Stomach (tissue), 9 donors: ENCODE results near the gene RAB6C. TPM values are rescaled to one million over a fixed set of nuclear protein-coding genes. Genes with fewer than 3 reads are reported as not detected.
"Not testable (repeated sequence)": the region's sequence is repeated elsewhere in the genome, so short reads cannot be mapped to it uniquely, and the experiment has no call there.

Source experiments
- DNase-seq, 2 donors: peaks; one replicate each; pipeline versions ENCODE4 v3.0.0 to v3.0.0-alpha.2; 2013 to 2019
- H3K27ac ChIP-seq, 5 donors: fragments of 200-600 bp in 4 of 5; sonication (generic) in 4 of 5; one replicate each; pipeline ENCODE4 v1.5.1; 2013 to 2019; ENCODE audit warnings: mild to moderate bottlenecking in 1 of 5, moderate library complexity in 1 of 5
- H3K27me3 ChIP-seq, 3 donors: fragments of 200-600 bp; sonication (generic); one replicate each; pipeline ENCODE4 v1.5.1; 2017 to 2019; ENCODE audit warnings: mixed run types in 1 of 3
- H3K36me3 ChIP-seq, 4 donors: fragments of 200-600 bp; sonication (generic); 1 replicate in 3 of 4; 2 replicates in 1 of 4; pipeline ENCODE4 v1.5.1; 2016 to 2019
- H3K4me1 ChIP-seq, 4 donors: fragments of 200-600 bp; sonication (generic); one replicate each; pipeline ENCODE4 v1.5.1; 2016 to 2019
- H3K4me3 ChIP-seq, 4 donors: fragments of 200-600 bp; sonication (generic) in 3 of 4; one replicate each; pipeline ENCODE4 v1.5.1; 2016 to 2019; ENCODE audit warnings: mild to moderate bottlenecking in 1 of 4
- H3K9me3 ChIP-seq, 4 donors: fragments of 200-600 bp; sonication (generic); one replicate each; pipeline ENCODE4 v1.5.1; 2016 to 2019
- CTCF ChIP-seq, 7 experiments: fragments of 450-650 bp in 4 of 7; fragments of 200-600 bp in 3 of 7; sonication (generic) in 3 of 7; IDR thresholded peaks; one replicate each; pipeline ENCODE4 v1.5.1; 2016 to 2019; ENCODE audit warnings: antibody characterized with exemption in 7 of 7, control low read depth in 2 of 7, mild to moderate bottlenecking in 1 of 7
- EP300 ChIP-seq: sonication (generic); formaldehyde crosslinking; IDR thresholded peaks from one replicate; pipeline ENCODE4 v1.6.1; 2017; ENCODE audit warnings: antibody characterized with exemption
- POLR2A ChIP-seq, 4 donors: fragments of 450-650 bp; IDR thresholded peaks; one replicate each; pipeline ENCODE4 v1.6.1; 2016; ENCODE audit warnings: antibody characterized with exemption in 4 of 4, control low read depth in 2 of 4, mild to moderate bottlenecking in 1 of 4, moderate library complexity in 1 of 4
- POLR2AphosphoS5 ChIP-seq, 3 donors: sonication (generic); formaldehyde crosslinking; IDR thresholded peaks; one replicate each; pipeline ENCODE4 v1.6.1; 2016; ENCODE audit warnings: antibody characterized with exemption in 3 of 3
- WGBS, 5 donors: extraction: QIAGEN DNeasy Blood & Tissue Kit in 3 of 5; methylation state at CpG; one replicate each; pipeline versions ENCODE4 v1.1.5 to v1.1.7; 2013 to 2018; 5-methylcytosine and 5-hydroxymethylcytosine counted together
- intact Hi-C: fragments of 100-400 bp; cut with DNase I; formaldehyde crosslinking; loops from one replicate; pipeline ENCODE4 v1.15.1; 2023; ENCODE audit warnings: low total_unique reads
- polyA plus RNA-seq, 3 donors: library from polyadenylated mRNA; stranded (reverse); fragments of 200-250 nt; gene quantifications; one replicate each; pipeline ENCODE4 v1.2.3, GENCODE V29; 2013
- total RNA-seq, 5 donors: library from RNA; depleted of rRNA; stranded (reverse); fragments of >200 nt; gene quantifications; one replicate each; pipeline versions ENCODE4 v1.1.0 to v1.2.3, GENCODE V29; 2014 to 2016
- donor health status: healthy with polysubstance abuse.
- donor health status: Bipolar disorder and iron deficiency.
- donor health status: healthy.

Gene RAB6C
- total and polyA plus RNA-seq, 8 donors: 0.18 TPM; not detected in 7

DNA sequence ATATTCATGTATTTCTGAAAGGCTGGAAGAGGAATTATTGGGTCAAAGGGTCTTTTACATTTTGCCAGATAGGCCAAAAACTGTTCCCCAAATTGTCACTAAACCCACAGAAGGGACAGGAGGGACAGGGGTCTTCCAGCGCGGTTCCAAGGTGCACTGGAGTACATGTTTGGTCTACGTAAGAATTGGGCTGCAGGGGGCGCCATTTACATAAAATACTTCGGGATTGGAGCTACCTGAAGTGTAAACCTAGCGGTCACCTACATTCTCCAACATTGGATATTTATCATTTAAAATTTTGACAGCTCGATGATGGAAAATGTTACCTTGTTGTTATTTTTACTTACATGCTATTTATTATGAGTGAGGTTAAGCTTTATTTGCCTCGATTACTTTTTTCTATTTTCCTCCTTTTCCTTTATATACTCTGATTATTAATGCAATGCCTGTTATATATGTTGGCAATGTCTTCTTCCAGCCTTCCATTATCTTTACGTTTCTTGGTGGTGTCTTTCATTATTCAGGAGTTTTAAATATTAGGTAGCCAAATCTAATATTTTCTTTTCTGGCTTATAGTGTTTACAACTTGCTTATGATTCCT lies 43.0 kb upstream of the RAB6C start:
- peak; percentile 70 to 85 for DNase-seq
- H3K9me3 ChIP-seq: no peaks in the 10 kb centered on the region
- intact Hi-C loops: no loop called here
- H3K4me1 ChIP-seq: peaks cover 0 to 6% (median 3%) of the 10 kb centered on the region in 4 donors
- no peak overlapping the region for H3K4me3 ChIP-seq
- no peak overlapping the region for H3K27ac ChIP-seq
- peaks cover 0 to 71% (median 14%) of the 10 kb centered on the region in 3 donors for H3K27me3 ChIP-seq
- 36 to 75% (median 71%) methylated on average over 9 of the region's 9 CpGs for whole genome bisulfite sequencing, 5 donors
- no peaks in the 10 kb centered on the region for H3K36me3 ChIP-seq
- TF ChIP-seq POLR2A (IDR thresholded peaks at IDR 0.05) (no peak), EP300 (no peak), POLR2AphosphoS5 (IDR thresholded peaks at IDR 0.05) (no peak), CTCF (IDR thresholded peaks at IDR 0.05) (peak in 1 of 7 experiments; percentile 35)

DNA sequence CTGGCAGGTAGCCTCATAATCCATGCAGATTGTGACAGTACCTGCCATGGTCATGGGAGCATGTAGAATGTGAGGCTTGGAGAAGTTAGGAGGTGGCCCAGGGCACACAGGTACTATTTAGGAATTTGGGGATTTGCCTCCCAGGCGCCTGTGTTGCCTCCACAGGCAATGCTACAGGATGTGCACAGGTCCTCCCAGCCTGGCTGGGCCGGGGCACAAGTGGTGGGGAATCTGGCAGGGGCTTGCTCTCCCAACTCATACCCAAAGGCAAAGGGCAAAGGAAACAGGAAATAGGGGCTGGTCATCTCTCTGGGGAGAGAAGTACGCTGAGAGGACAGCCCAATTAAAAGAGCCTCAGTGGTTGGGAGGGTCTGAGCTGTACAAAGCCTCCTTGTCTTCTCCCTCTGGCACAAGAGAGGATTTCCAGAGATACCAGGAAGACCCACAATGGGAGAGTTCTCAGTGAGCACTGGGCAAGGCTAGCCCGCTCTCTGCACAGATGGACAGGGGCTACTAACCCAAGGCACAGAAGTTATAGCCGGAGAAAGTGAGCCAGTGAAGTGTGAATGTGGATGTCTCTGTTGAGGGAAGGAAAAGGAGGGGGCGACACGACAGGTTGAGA lies 40.5 kb upstream of the RAB6C start:
- H3K4me1 ChIP-seq, H3K9me3 ChIP-seq, DNase-seq, H3K27ac ChIP-seq, H3K36me3 ChIP-seq, intact Hi-C loops, H3K4me3 ChIP-seq: not testable (repeated sequence)
- peaks cover 0 to 49% (median 6%) of the 10 kb centered on the region in 3 donors for H3K27me3 ChIP-seq
- WGBS, 5 donors: 68 to 83% (median 80%) methylated on average over 7 of the region's 7 CpGs

DNA sequence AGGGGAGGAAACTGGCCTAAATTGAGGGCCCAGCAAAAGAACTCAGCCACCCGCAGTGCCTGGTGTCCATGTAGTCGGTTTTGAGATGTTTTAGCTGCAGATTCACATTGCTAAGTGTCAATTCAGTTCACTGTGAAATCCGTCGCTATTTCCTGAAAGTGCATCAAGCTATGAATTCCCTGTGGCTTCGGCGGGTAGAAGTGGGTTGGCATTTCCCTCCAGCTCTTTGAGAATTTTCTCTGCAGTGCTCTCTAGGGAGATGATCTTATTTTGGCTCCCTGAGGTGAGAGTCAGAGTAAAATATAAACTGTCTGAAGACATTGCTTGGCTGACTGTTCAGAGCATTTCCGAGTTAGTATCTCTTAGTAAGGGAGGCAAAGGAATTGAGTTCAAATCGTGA lies 36.0 kb upstream of the RAB6C start:
- peaks cover 0 to 28% (median 0%) of the 10 kb centered on the region in 3 donors for H3K27me3 ChIP-seq
- H3K36me3 ChIP-seq, H3K9me3 ChIP-seq, H3K4me3 ChIP-seq, H3K4me1 ChIP-seq, intact Hi-C loops, H3K27ac ChIP-seq, DNase-seq: not testable (repeated sequence)
- 65 to 84% (median 79%) methylated on average over 7 to 8 of the region's 8 CpGs for WGBS, 5 donors

GRCh38 chr2:129945557-129945956 lies 33.9 kb upstream of the RAB6C start:
- Histone ChIP-seq H3K27me3 (peaks cover 0 to 18% (median 0%) of the 10 kb centered on the region in 3 donors), H3K36me3 (no peaks in the 10 kb centered on the region), H3K9me3 (no peaks in the 10 kb centered on the region), H3K27ac (no peak overlapping the region), H3K4me3 (no peak overlapping the region), H3K4me1 (no peaks in the 10 kb centered on the region)
- intact Hi-C loops: no loop called here
- no peak for DNase-seq
- no peak for TF ChIP-seq EP300
- no peak for TF ChIP-seq POLR2A (IDR thresholded peaks at IDR 0.05)
- no peak for TF ChIP-seq CTCF (IDR thresholded peaks at IDR 0.05)
- no peak for TF ChIP-seq POLR2AphosphoS5 (IDR thresholded peaks at IDR 0.05)

- H3K27ac ChIP-seq, DNase-seq, H3K4me1 ChIP-seq, H3K36me3 ChIP-seq, H3K4me3 ChIP-seq, H3K9me3 ChIP-seq, H3K27me3 ChIP-seq, intact Hi-C loops: not testable (repeated sequence)
- WGBS, 5 donors: 36 to 73% (median 46%) methylated on average over 2 of the region's 2 CpGs
Observed at GRCh38 chr2:129947712-129948111, 31.8 kb upstream of the RAB6C start.

- H3K4me1 ChIP-seq, H3K9me3 ChIP-seq, H3K36me3 ChIP-seq, H3K4me3 ChIP-seq, DNase-seq, intact Hi-C loops, H3K27me3 ChIP-seq, H3K27ac ChIP-seq: not testable (repeated sequence)
- WGBS, 5 donors: 82 to 93% (median 86%) methylated on average over 6 of the region's 6 CpGs
Observed at GRCh38 chr2:129956171-129956570, 23.3 kb upstream of the RAB6C start.
